Measurements from ENCODE around the gene WBP11. TPM values are rescaled to one million over a fixed set of nuclear protein-coding genes. Genes with fewer than 3 reads are reported as not detected.

WBP11 gene
- total RNA-seq, 1 experiment from 2014 or later, result 67.4 TPM

- Histone ChIP-seq H3K9me3 (ENCODE audit: control insufficient read depth in 1 of 2, insufficient read depth in 1 of 2, low read depth in 1 of 2, low read length in 2 of 2) (no peaks in the 10 kb centered on the region), H3K36me3 (ENCODE audit: control insufficient read depth in 1 of 2, insufficient read depth in 2 of 2, low read length in 2 of 2) (no peaks in the 10 kb centered on the region), H3K4me1 (ENCODE audit: control insufficient read depth in 1 of 2, insufficient read depth in 2 of 2, low read length in 2 of 2) (peaks cover 0 to 18% of the 10 kb centered on the region in 2 experiments; a peak in 3 of 4 replicates), H2AFZ (ENCODE audit: low read depth, low read length, poor library complexity, severe bottlenecking) (no peak overlapping the region), H3K79me2 (ENCODE audit: insufficient read depth, low read length) (no peaks in the 10 kb centered on the region), H3K27me3 (ENCODE audit: insufficient read depth, low read length) (no peaks in the 10 kb centered on the region), H3K9ac (ENCODE audit: low read length) (no peak overlapping the region), H3K4me2 (ENCODE audit: low read length) (peak overlapping the region; percentile 80; the same call in 1 of the 2 replicates), H3K9me2 (ENCODE audit: insufficient read depth) (no peaks in the 10 kb centered on the region), H3K4me3 (replicated peaks in 1 of 2; ENCODE audit: low read depth in 1 of 2, low read length in 2 of 2) (no peak overlapping the region; a peak in 1 of 4 replicates), H3K27ac (ENCODE audit: low read depth, low read length) (0 out of 2 replicates have a peak overlapping the region, but pooled peaks have one; percentile 82), H4K20me1 (ENCODE audit: insufficient read depth) (no peaks in the 10 kb centered on the region)
- no peak for DNase-seq (ENCODE audit: low read depth, low spot score)
- POLR2A ChIA-PET, result interaction anchor here (0.5 to 1.7 kb wide), 2 partner anchors 34 to 147 kb away, joined by 3 to 11 read pairs; partner anchors contain the start of genes C12orf60 and WBP11
- TF ChIP-seq POLR2AphosphoS5 (IDR thresholded peaks at IDR 0.05; ENCODE audit: low read depth, low read length) (no peak), YY1 (IDR thresholded peaks at IDR 0.05; ENCODE audit: extremely low read depth, insufficient replicate concordance, low read depth, low read length) (no peak), EZH2 (IDR thresholded peaks at IDR 0.05) (no peak), CEBPB (IDR thresholded peaks at IDR 0.05; ENCODE audit: low read depth) (no peak), EZH2phosphoT487 (IDR thresholded peaks at IDR 0.05; ENCODE audit: borderline replicate concordance) (no peak), FOSL1 (IDR thresholded peaks at IDR 0.05; ENCODE audit: low read depth) (no peak), CBX3 (IDR thresholded peaks at IDR 0.05; ENCODE audit: low read depth) (no peak), ZFX (IDR thresholded peaks at IDR 0.05) (no peak), ZNF274 (IDR thresholded peaks at IDR 0.05; ENCODE audit: low read depth, low read length) (no peak), SIN3A (IDR thresholded peaks at IDR 0.05; ENCODE audit: low read depth) (no peak), JUND (IDR thresholded peaks at IDR 0.05) (no peak), ZBTB33 (IDR thresholded peaks at IDR 0.05; ENCODE audit: extremely low read depth, insufficient replicate concordance, low read length) (no peak), TCF7L2 (IDR thresholded peaks at IDR 0.05; ENCODE audit: borderline replicate concordance, extremely low read depth, insufficient read depth, insufficient read length) (no peak), SRF (IDR thresholded peaks at IDR 0.05; ENCODE audit: low read depth) (no peak)
- TF ChIP-seq, protein P1, sequence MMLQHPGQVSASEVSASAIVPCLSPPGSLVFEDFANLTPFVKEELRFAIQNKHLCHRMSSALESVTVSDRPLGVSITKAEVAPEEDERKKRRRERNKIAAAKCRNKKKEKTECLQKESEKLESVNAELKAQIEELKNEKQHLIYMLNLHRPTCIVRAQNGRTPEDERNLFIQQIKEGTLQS (IDR thresholded peaks at IDR 0.05), result no peak
- TF ChIP-seq, protein P2, sequence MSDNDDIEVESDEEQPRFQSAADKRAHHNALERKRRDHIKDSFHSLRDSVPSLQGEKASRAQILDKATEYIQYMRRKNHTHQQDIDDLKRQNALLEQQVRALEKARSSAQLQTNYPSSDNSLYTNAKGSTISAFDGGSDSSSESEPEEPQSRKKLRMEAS (IDR thresholded peaks at IDR 0.05), result no peak
- TF ChIP-seq, protein P3, sequence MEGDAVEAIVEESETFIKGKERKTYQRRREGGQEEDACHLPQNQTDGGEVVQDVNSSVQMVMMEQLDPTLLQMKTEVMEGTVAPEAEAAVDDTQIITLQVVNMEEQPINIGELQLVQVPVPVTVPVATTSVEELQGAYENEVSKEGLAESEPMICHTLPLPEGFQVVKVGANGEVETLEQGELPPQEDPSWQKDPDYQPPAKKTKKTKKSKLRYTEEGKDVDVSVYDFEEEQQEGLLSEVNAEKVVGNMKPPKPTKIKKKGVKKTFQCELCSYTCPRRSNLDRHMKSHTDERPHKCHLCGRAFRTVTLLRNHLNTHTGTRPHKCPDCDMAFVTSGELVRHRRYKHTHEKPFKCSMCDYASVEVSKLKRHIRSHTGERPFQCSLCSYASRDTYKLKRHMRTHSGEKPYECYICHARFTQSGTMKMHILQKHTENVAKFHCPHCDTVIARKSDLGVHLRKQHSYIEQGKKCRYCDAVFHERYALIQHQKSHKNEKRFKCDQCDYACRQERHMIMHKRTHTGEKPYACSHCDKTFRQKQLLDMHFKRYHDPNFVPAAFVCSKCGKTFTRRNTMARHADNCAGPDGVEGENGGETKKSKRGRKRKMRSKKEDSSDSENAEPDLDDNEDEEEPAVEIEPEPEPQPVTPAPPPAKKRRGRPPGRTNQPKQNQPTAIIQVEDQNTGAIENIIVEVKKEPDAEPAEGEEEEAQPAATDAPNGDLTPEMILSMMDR (IDR thresholded peaks at IDR 0.05 in 2 of 3, conservative IDR thresholded peaks at IDR 0.05 in 1 of 3; ENCODE audit: borderline replicate concordance in 1 of 3, insufficient read depth in 1 of 3, low read depth in 2 of 3, low read length in 2 of 3), result no peak
- TF ChIP-seq, protein P4, sequence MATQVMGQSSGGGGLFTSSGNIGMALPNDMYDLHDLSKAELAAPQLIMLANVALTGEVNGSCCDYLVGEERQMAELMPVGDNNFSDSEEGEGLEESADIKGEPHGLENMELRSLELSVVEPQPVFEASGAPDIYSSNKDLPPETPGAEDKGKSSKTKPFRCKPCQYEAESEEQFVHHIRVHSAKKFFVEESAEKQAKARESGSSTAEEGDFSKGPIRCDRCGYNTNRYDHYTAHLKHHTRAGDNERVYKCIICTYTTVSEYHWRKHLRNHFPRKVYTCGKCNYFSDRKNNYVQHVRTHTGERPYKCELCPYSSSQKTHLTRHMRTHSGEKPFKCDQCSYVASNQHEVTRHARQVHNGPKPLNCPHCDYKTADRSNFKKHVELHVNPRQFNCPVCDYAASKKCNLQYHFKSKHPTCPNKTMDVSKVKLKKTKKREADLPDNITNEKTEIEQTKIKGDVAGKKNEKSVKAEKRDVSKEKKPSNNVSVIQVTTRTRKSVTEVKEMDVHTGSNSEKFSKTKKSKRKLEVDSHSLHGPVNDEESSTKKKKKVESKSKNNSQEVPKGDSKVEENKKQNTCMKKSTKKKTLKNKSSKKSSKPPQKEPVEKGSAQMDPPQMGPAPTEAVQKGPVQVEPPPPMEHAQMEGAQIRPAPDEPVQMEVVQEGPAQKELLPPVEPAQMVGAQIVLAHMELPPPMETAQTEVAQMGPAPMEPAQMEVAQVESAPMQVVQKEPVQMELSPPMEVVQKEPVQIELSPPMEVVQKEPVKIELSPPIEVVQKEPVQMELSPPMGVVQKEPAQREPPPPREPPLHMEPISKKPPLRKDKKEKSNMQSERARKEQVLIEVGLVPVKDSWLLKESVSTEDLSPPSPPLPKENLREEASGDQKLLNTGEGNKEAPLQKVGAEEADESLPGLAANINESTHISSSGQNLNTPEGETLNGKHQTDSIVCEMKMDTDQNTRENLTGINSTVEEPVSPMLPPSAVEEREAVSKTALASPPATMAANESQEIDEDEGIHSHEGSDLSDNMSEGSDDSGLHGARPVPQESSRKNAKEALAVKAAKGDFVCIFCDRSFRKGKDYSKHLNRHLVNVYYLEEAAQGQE (IDR thresholded peaks at IDR 0.05; ENCODE audit: low read depth), result no peak
- CTCF ChIA-PET, result no interaction called here
- RAD21 ChIA-PET (ENCODE audit: low non-redundant PET in 1 of 2, low total read pairs in 2 of 2, uncharacterized antibody in 2 of 2, unreplicated experiment in 2 of 2), result no interaction called here
- no TSS peak for BruUV-seq (replicated peaks)
- intact Hi-C loops (cut with micrococcal nuclease), result no loop called here
- ATAC-seq, result no peak
Observed at GRCh38 chr12:14768823-14769405, 34.4 kb downstream of the WBP11 start.
